Breast epithelium (tissue), 3 donors: ENCODE data around the gene BFSP2.
"Not testable (repeated sequence)": the region's sequence is repeated elsewhere in the genome, so short reads cannot be mapped to it uniquely, and the experiment has no call there.

Experiments used
- CTCF ChIP-seq, 3 donors: fragments of 450-650 bp; IDR thresholded peaks; one replicate each; pipeline ENCODE4 v1.5.1; 2016 to 2017; ENCODE audit warnings: antibody characterized with exemption in 3 of 3, mild to moderate bottlenecking in 3 of 3, moderate library complexity in 3 of 3
- POLR2A ChIP-seq: fragments of 450-650 bp; IDR thresholded peaks from one replicate; pipeline ENCODE4 v1.6.1; 2016; ENCODE audit warnings: antibody characterized with exemption, mild to moderate bottlenecking, moderate library complexity

DNA sequence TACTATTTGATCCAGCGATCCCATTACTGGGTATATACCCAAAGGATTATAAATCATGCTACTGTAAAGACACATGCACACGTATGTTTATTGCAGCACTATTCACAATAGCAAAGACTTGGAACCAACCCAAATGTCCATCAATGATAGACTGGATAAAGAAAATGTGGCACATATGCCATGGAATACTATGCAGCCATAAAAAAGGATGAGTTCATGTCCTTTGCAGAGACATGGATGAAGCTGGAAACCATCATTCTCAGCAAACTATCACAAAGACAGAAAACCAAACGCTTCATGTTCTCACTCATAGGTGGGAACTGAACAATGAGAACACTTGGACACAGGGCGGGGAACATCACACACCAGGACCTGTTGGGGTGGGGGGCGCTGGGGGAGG is 82.6 kb downstream of the BFSP2 start:
- not testable (repeated sequence) for TF ChIP-seq POLR2A; CTCF (IDR thresholded peaks at IDR 0.05)
